Mucosa of descending colon (tissue), 3 donors: ENCODE measurements around the gene BEX1. TPM values are rescaled to one million over a fixed set of nuclear protein-coding genes. Genes with fewer than 3 reads are reported as not detected.
"Not testable (repeated sequence)": the region's sequence is repeated elsewhere in the genome, so short reads cannot be mapped to it uniquely, and the experiment has no call there.

Experiments
- ATAC-seq: fragments of 200-7000 bp; cut with Tn5 transposase; one replicate; pipeline ENCODE4 v1.9.1; 2020; ENCODE audit warnings: mild to moderate bottlenecking, moderate library complexity
- DNase-seq, 3 donors: peaks; one replicate each; pipeline ENCODE4 v3.0.0-alpha.2; 2020
- H3K36me3 ChIP-seq: fragments of 200-600 bp; one replicate; pipeline ENCODE4 v1.8.0; 2021; ENCODE audit warnings: low read depth, mild to moderate bottlenecking
- H3K4me1 ChIP-seq: fragments of 200-600 bp; one replicate; pipeline ENCODE4 v1.8.0; 2021; ENCODE audit warnings: low read depth, mild to moderate bottlenecking
- H3K4me3 ChIP-seq: fragments of 200-600 bp; one replicate; pipeline ENCODE4 v1.8.0; 2021; ENCODE audit warnings: mild to moderate bottlenecking
- H3K9me3 ChIP-seq: fragments of 200-600 bp; one replicate; pipeline ENCODE4 v1.8.0; 2021; ENCODE audit warnings: mild to moderate bottlenecking
- CTCF ChIP-seq: fragments of 200-600 bp; IDR thresholded peaks from one replicate; pipeline ENCODE4 v1.8.0; 2022; ENCODE audit warnings: antibody characterized with exemption, mild to moderate bottlenecking
- intact Hi-C, 2 donors: fragments of 100-400 bp; cut with DNase I in 1 of 2; cut with micrococcal nuclease in 1 of 2; formaldehyde crosslinking; loops; one replicate each; pipeline versions ENCODE4 v1.11.0 to v1.11.1; 2022; cut with DNase I, micrococcal nuclease
- long read RNA-seq, 2 donors: library from polyadenylated mRNA; unstranded; transcript quantifications; one replicate each; pipeline ENCODE4 v2.0.0, GENCODE V29; 2019 to 2021
- total RNA-seq, 3 donors: library from RNA; stranded (reverse); fragmentation: NEBNext Ultra II Directional in 2 of 3; extraction: Animal tissue kit (Norgen Biotek cat#: 25700) in 2 of 3; gene quantifications; one replicate each; pipeline versions ENCODE4 v1.2.1 to v1.2.4, GENCODE V29; 2021 to 2023
- donor health status: DM: no; HTN: no; CAD: no; lungs with moderate emphysema.
- donor health status: DM: no; HTN: no; CAD: no.
- donor health status: DM: no; HTN: yes; CAD: no.

Gene BEX1
- 1 to 10 TPM in 1 of 3 donors, under 1 TPM in 1, not detected in 1; 0.87 to 7.3 TPM for total RNA-seq
- long read RNA-seq, donor 1, partial matches to known transcripts, result 0 of 3 reads
- long read RNA-seq, donor 1, other reads (novel, unspliced or antisense), result 0 of 3 reads
- long read RNA-seq, donor 2, partial matches to known transcripts, result 0 of 2 reads
- long read RNA-seq, donor 2, other reads (novel, unspliced or antisense), result 1 of 2 reads

- no peaks in the 10 kb centered on the region for H3K36me3 ChIP-seq
- no peak for TF ChIP-seq CTCF
- no peaks in the 10 kb centered on the region for H3K4me1 ChIP-seq
- intact Hi-C loops, result no loop called here
- H3K4me3 ChIP-seq, result no peak within 1 kb of the TSS
- DNase-seq (no peak), ATAC-seq (no peak)
- no peaks in the 10 kb centered on the region for H3K9me3 ChIP-seq
Observed at GRCh38 chrX:103063918-103064434, at the start of gene BEX1. Gene BEX1, minus strand, starts transcription at chrX:103064171. Its CDS starts 897 bp downstream, at chrX:103063274.

- H3K4me3 ChIP-seq, DNase-seq, intact Hi-C loops, H3K36me3 ChIP-seq, H3K9me3 ChIP-seq, ATAC-seq, H3K4me1 ChIP-seq: not testable (repeated sequence)
Observed at GRCh38 chrX:103109497-103109896, 45.5 kb upstream of the BEX1 start.

- DNase-seq, result no peak
- no peaks in the 10 kb centered on the region for H3K9me3 ChIP-seq
- ATAC-seq, result no peak
- intact Hi-C loops, result no loop called here
- H3K4me3 ChIP-seq, result no peak overlapping the region
- no peak for TF ChIP-seq CTCF
- no peaks in the 10 kb centered on the region for H3K36me3 ChIP-seq
- H3K4me1 ChIP-seq, result no peaks in the 10 kb centered on the region
Observed at GRCh38 chrX:103107836-103108235, 43.9 kb upstream of the BEX1 start.

- H3K36me3 ChIP-seq, intact Hi-C loops, H3K4me1 ChIP-seq, H3K4me3 ChIP-seq, DNase-seq, H3K9me3 ChIP-seq, ATAC-seq: not testable (repeated sequence)
Observed at GRCh38 chrX:103107227-103107737, 43.3 kb upstream of the BEX1 start.

GRCh38 chrX:103104370-103104769 is 40.4 kb upstream of the BEX1 start:
- H3K4me1 ChIP-seq, ATAC-seq, H3K36me3 ChIP-seq, H3K9me3 ChIP-seq, DNase-seq, H3K4me3 ChIP-seq, intact Hi-C loops: not testable (repeated sequence)

- H3K36me3 ChIP-seq, H3K4me3 ChIP-seq, H3K4me1 ChIP-seq, H3K9me3 ChIP-seq, DNase-seq, intact Hi-C loops, ATAC-seq: not testable (repeated sequence)
Observed at GRCh38 chrX:103103866-103104265, 39.9 kb upstream of the BEX1 start.

- H3K4me1 ChIP-seq, result no peaks in the 10 kb centered on the region
- no peaks in the 10 kb centered on the region for H3K36me3 ChIP-seq
- no peak for TF ChIP-seq CTCF
- DNase-seq (no peak), ATAC-seq (no peak)
- H3K9me3 ChIP-seq, result no peaks in the 10 kb centered on the region
- no peak overlapping the region for H3K4me3 ChIP-seq
- intact Hi-C loops, result no loop called here
Observed at GRCh38 chrX:103101299-103102042, 37.5 kb upstream of the BEX1 start.
